Mammary epithelial cell (primary cell): ENCODE measurements around the gene MYO10.

Source experiments
- EZH2 ChIP-seq: IDR thresholded peaks from 2 replicates; pipeline ENCODE4 v1.6.1; 2012; ENCODE audit warnings: low read length, inconsistent platforms, borderline replicate concordance
- TF ChIP-seq, protein P1 (sequence below), 2 donors: IDR thresholded peaks in 1 of 2; conservative IDR thresholded peaks in 1 of 2; 2 replicates each; pipeline ENCODE4 v1.5.1; 2011 to 2012; ENCODE audit warnings: inconsistent platforms in 2 of 2, low read length in 2 of 2, mild to moderate bottlenecking in 2 of 2, control low read depth in 1 of 2, low read depth in 1 of 2; ENCODE audit not compliant: insufficient read depth in 1 of 2; ENCODE audit errors: extremely low read depth in 1 of 2

DNA sequence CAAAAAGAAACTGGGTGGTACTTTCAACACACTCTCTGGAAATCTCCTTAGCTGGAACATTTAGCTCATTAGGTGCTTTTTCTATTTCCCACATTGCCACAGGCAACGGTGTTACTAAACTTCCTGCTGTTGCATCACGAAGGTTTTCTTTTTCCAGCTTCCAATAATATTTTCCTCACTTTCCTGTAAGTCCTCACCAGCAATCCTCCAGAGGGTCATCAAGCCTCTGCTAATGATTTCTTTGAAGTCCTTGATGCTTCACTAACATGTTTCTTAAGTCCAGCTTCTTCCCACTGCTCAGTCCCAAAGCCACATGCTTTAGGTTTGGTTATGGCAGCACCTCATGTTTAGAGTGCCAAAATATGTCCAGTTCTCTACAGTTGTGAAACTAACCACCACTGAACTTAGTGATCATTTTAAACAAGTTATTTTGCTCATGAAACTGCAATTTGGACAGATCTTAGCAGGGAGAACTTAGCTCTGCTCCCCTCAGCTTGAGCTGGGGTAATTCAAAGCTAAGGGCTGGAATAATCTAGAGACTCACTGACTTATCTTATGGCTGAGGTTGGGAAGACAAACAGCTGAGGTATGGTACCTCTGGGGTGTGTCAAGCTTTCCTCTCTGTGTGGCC, 279.4 kb downstream of the MYO10 start:
- TF ChIP-seq, protein P1, sequence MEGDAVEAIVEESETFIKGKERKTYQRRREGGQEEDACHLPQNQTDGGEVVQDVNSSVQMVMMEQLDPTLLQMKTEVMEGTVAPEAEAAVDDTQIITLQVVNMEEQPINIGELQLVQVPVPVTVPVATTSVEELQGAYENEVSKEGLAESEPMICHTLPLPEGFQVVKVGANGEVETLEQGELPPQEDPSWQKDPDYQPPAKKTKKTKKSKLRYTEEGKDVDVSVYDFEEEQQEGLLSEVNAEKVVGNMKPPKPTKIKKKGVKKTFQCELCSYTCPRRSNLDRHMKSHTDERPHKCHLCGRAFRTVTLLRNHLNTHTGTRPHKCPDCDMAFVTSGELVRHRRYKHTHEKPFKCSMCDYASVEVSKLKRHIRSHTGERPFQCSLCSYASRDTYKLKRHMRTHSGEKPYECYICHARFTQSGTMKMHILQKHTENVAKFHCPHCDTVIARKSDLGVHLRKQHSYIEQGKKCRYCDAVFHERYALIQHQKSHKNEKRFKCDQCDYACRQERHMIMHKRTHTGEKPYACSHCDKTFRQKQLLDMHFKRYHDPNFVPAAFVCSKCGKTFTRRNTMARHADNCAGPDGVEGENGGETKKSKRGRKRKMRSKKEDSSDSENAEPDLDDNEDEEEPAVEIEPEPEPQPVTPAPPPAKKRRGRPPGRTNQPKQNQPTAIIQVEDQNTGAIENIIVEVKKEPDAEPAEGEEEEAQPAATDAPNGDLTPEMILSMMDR (conservative IDR thresholded peaks at IDR 0.05 in 1 of 2, IDR thresholded peaks at IDR 0.05 in 1 of 2; ENCODE audit: extremely low read depth in 1 of 2, insufficient read depth in 1 of 2, low read depth in 1 of 2, low read length in 2 of 2), result no peak
- TF ChIP-seq EZH2, result no peak
